ENCODE data around the gene PRPF6.
"Not testable (repeated sequence)": the region's sequence is repeated elsewhere in the genome, so short reads cannot be mapped to it uniquely, and the experiment has no call there.

PRPF6 gene

DNA sequence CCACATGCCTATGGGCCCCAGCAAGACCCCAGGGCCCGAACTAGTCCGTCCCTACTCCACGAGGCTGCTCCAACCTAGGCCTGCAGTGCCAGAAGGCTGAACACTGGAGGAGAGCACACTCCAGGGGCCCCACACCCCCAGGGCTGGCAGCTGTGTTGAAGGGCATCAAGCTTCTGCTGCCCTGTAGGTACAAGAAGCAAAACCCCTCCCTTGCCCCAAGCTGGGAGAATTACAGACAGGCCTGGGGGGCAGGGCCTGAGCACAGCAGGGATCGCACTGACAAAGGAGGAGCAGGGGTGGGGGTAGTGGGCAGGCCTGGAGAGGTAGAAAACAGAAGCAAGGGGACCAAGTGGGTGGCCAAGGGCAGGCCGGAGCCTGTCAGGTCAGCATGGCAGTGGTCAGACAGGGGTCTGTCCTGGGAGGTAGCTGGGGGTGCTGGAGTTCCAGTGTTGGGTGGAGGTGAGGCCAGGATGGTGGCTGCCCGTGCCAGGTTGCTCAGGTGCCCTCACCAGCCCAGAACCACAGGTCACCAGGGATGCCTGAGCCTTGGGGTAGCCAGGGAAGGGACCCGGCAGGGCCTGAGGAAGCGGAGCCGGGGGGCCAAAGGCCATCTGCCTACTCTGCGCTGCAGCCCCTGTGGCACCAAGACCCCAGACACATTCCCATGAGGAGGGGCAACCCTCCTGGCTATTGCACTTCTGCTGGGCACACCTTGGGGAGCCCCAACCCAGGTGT lies 21.8 kb upstream of the PRPF6 start:
- TF ChIP-seq, protein P1, sequence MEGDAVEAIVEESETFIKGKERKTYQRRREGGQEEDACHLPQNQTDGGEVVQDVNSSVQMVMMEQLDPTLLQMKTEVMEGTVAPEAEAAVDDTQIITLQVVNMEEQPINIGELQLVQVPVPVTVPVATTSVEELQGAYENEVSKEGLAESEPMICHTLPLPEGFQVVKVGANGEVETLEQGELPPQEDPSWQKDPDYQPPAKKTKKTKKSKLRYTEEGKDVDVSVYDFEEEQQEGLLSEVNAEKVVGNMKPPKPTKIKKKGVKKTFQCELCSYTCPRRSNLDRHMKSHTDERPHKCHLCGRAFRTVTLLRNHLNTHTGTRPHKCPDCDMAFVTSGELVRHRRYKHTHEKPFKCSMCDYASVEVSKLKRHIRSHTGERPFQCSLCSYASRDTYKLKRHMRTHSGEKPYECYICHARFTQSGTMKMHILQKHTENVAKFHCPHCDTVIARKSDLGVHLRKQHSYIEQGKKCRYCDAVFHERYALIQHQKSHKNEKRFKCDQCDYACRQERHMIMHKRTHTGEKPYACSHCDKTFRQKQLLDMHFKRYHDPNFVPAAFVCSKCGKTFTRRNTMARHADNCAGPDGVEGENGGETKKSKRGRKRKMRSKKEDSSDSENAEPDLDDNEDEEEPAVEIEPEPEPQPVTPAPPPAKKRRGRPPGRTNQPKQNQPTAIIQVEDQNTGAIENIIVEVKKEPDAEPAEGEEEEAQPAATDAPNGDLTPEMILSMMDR (IDR thresholded peaks at IDR 0.05; ENCODE audit: low read depth, low read length): no peak
- no peak for DNase-seq (ENCODE audit: extremely low read depth, low read depth)

DNA sequence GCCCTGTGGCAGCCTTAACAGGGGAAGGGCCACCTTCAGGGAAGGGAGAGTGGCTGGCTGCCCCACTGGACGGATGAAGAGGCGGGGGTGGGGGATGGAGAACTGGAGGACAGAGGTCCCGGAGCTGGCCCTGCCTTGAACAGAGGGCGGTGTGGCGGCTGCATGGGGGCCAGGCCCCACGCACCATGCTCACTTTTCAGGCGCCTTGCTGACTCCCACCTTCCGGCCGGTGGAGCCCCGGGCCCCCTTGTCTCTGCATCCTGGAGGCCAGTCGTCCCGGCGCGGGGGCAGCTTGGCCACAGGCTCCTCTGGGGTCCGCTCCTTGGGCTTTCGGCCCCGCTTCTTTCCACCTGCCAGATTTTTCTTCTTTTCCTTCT lies 21.2 kb upstream of the PRPF6 start:
- DNase-seq (ENCODE audit: extremely low read depth, low read depth): no peak
- TF ChIP-seq, protein P1 (IDR thresholded peaks at IDR 0.05; ENCODE audit: low read depth, low read length): no peak

DNA sequence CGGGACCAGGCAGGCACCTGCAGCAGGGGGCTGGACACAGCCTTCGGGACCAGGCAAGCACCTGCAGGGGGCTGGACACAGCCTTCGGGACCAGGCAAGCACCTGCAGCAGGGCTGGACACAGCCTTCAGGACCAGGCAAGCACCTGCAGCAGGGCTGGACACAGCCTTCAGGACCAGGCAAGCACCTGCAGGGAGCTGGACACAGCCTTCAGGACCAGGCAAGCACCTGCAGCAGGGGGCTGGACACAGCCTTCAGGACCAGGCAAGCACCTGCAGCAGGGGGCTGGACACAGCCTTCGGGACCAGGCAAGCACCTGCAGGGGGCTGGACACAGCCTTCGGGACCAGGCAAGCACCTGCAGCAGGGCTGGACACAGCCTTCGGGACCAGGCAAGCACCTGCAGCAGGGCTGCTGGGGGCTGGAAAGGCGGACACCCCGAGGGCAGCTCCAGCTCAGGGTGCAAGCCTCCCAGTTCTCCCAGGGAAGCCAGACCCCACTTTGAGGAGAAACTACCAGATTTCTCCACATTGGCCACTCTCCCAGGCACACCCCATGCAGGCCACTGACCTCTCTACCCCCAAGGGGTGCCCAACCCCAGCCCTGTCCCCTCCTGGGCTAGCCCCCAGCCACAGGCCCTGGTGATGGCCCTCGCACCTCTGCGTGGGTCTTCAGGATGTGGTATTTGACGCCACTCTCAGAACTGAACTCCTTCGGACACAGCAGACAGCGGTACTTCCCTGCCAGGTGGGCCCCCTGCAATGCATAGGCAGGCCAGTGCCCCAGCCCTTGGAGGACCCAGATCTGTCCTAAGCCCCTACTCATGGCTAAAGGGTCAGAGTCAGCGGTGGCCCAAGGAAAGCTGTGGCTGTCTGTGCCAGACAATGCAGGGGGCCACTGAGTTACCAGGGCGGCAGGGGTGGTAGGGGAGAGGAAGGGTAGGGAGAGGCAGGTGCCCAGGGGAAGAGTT lies 20.0 kb upstream of the PRPF6 start:
- DNase-seq (ENCODE audit: extremely low read depth, low read depth): not testable (repeated sequence)

DNA sequence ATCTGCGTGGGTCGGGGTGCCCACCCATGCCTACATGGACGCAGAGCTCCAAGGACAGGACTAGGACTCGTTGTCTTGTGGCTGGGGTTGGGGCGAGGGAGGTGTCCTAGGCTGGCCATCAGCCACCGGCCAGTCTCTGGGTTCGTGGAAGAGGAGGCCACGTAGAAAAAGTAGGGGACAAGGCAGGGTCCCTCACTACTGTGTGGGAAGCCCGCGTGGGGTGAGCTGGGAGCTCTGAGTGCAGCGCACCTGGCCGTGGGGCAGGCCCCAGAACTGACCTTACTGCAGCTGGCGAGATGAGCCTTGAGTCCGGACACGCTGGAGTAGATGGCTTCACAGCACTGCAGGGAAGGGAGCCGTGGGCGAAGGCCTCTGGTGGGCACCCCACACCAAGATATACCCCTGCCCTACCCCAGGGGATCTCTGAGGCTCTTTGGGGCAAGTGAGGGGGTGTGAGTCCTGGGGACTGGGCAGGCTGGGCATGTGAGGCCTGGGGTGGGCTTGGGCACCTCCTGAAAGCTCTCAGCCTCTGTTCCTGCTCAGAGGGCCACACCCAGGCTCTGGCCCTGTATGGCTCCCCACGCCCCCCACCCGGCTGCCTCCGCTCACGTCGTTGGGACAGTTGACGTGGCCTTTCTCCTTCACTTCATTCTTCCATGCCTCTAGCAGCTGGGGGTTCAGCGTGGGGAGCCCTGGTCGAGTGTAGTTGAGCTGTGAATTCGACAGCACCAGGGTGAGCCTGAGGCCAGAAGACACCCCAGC lies 19.1 kb upstream of the PRPF6 start:
- DNase-seq (ENCODE audit: extremely low read depth, low read depth): no peak
- TF ChIP-seq, protein P1 (IDR thresholded peaks at IDR 0.05; ENCODE audit: low read depth, low read length): no peak

DNA sequence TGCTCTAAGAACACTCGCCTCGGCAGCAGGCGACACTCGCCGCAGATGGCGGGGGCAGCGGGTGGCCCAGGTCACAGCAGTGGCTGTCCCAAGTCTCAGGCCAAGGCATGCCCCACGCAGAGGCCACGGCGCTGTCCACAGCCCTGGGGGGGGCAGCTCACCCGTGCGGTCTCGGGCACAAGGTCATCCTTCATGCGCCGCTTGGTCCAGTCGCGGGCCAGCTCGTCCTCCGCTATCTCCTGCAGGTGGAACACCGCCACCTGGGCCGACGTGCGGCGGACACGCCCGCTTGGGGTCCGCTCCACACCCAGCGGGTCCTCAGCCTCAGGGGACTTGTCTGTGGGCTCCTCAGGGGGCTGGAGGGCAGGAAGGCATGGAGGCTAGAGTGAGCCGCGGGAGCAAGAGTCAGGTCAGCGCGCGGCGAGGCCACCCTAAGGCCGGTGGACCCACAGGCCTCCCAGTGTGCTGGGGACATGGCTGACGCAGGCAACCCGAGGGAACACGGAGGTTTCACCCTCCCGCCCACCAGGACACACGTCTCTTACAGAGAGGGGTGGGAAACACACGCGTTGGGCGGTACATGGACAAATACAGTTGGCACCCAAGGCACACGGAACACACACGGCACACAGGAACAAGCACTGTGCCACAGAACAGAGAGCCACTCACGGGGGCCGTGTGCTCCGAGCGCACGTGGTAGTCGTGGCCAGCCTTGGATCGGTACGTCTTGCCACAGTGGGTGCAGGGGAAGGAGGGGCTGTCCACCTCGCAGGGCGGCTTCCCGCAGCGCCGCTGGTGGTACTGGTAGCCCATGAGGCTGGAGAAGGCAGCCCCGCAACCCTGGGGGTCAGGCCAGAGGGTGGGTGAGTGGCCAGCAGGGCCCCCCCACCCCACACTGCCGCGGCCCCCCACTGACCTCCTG lies 18.2 kb upstream of the PRPF6 start:
- DNase-seq (ENCODE audit: extremely low read depth, low read depth): no peak
- TF ChIP-seq, protein P1 (IDR thresholded peaks at IDR 0.05; ENCODE audit: low read depth, low read length): no peak

DNA sequence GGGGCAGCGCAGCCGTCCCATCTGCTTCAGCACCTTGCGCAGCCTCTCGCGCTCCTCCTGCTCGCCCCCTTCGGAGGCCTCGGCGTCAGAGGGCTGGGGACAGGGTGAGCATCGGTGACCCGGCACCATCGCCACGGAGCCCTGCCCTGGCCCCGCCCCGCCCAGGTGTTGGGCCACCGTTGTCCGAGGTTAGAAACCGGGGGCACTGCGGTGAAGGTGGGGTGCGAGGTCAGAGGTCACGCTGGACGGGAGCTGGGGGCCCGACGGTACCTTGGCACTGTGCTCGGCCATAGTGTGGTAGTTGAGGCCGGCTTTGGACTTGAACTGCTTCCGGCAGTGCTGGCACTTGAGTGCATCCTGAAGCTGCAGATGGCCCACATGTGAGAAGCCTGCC lies 17.6 kb upstream of the PRPF6 start:
- no peak for DNase-seq (ENCODE audit: extremely low read depth, low read depth)
- TF ChIP-seq, protein P1 (IDR thresholded peaks at IDR 0.05; ENCODE audit: low read depth, low read length): no peak
